HCT116 (cell line): ENCODE measurements around the gene FAM83F. TPM values are rescaled to one million over a fixed set of nuclear protein-coding genes. Genes with fewer than 3 reads are reported as not detected.

Experiments used
- ATAC-seq: fragments of 200-7000 bp; cut with Tn5 transposase; 2 replicates; pipeline ENCODE4 v1.9.1; 2020; ENCODE audit warnings: mild to moderate bottlenecking, moderate library complexity
- BruUV-seq: library from RNA; stranded (reverse); fragments of 400-500 nt; replicated peaks from 2 replicates; lab custom pipeline; 2021; lab: Mats Ljungman, UMichigan
- CTCF ChIA-PET: fragments of 300-600 bp; sonication (Branson Sonifier 250); formaldehyde crosslinking; loops from one replicate; lab custom pipeline; 2021; ENCODE audit warnings: antibody characterized with exemption; lab: Charles Lee
- POLR2A ChIA-PET: fragments of 300-600, 350-600 bp; sonication (Branson Sonifier 250); formaldehyde crosslinking; loops from one replicate; lab custom pipeline; 2021; ENCODE audit warnings: antibody characterized with exemption; lab: Charles Lee
- RAD21 ChIA-PET, 2 experiments: fragments of 300-600 bp; sonication (Branson Sonifier 250); formaldehyde crosslinking; loops; one replicate each; lab custom pipeline; 2023; ENCODE audit warnings: low total read pairs in 2 of 2; ENCODE audit not compliant: uncharacterized antibody in 2 of 2, unreplicated experiment in 2 of 2, low non-redundant PET in 1 of 2; lab: Charles Lee
- DNase-seq: peaks from one replicate; pipeline ENCODE4 v3.0.0-alpha.2; 2010; ENCODE audit warnings: low read depth, low spot score
- H2AFZ ChIP-seq: fragments of 200-600 bp; shearing (Covaris generic), sonication (generic); 2 replicates; pipeline ENCODE4 v1.6.1; 2017; ENCODE audit warnings: low read depth, mixed run types, mixed read lengths, antibody characterized with exemption, low read length; ENCODE audit not compliant: poor library complexity, severe bottlenecking
- H3K27ac ChIP-seq: 2 replicates; pipeline ENCODE4 v1.5.1; 2012; ENCODE audit warnings: low read depth, low read length
- H3K27me3 ChIP-seq: fragments of 200-600 bp; sonication (generic); 2 replicates; pipeline ENCODE4 v1.6.1; 2016; ENCODE audit warnings: mixed run types, low read length, mixed read lengths; ENCODE audit not compliant: insufficient read depth
- H3K36me3 ChIP-seq, 2 experiments: fragments of 200-500 bp in 1 of 2; fragments of 200-600 bp in 1 of 2; sonication (Bioruptor generic) in 1 of 2; sonication (generic) in 1 of 2; 2 replicates each; pipeline versions ENCODE4 v1.5.1 to v1.6.1; 2014 to 2016; ENCODE audit warnings: low read length in 2 of 2, inconsistent platforms in 1 of 2, mixed read lengths in 1 of 2, mixed run types in 1 of 2; ENCODE audit not compliant: insufficient read depth in 2 of 2, control insufficient read depth in 1 of 2
- H3K4me1 ChIP-seq, 2 experiments: fragments of 200-600 bp in 1 of 2; sonication (generic) in 1 of 2; 2 replicates each; pipeline versions ENCODE4 v1.5.1 to v1.6.1; 2012 to 2017; ENCODE audit warnings: low read length in 2 of 2, inconsistent platforms in 1 of 2, mild to moderate bottlenecking in 1 of 2, mixed read lengths in 1 of 2, mixed run types in 1 of 2, moderate library complexity in 1 of 2; ENCODE audit not compliant: insufficient read depth in 2 of 2, control insufficient read depth in 1 of 2
- H3K4me2 ChIP-seq: fragments of 200-600 bp; sonication (generic); 2 replicates; pipeline ENCODE4 v1.6.1; 2017; ENCODE audit warnings: mixed run types, low read length, mixed read lengths
- H3K4me3 ChIP-seq, 2 experiments: fragments of 200-600 bp in 1 of 2; sonication (generic) in 1 of 2; replicated peaks in 1 of 2; 2 replicates each; pipeline ENCODE4 v1.5.1; 2011 to 2016; ENCODE audit warnings: low read length in 2 of 2, control low read depth in 1 of 2, low read depth in 1 of 2, mild to moderate bottlenecking in 1 of 2, mixed read lengths in 1 of 2, mixed run types in 1 of 2
- H3K79me2 ChIP-seq: fragments of 200-600 bp; sonication (generic); 2 replicates; pipeline ENCODE4 v1.6.1; 2017; ENCODE audit warnings: mild to moderate bottlenecking, mixed run types, low read length, moderate library complexity, mixed read lengths; ENCODE audit not compliant: insufficient read depth
- H3K9ac ChIP-seq: fragments of 200-600 bp; sonication (generic); 2 replicates; pipeline ENCODE4 v1.6.1; 2016; ENCODE audit warnings: low read length, mixed read lengths
- H3K9me2 ChIP-seq: fragments of 200-600 bp; sonication (generic), shearing (Covaris generic); 2 replicates; pipeline ENCODE4 v1.6.1; 2017; ENCODE audit warnings: mixed run types, mild to moderate bottlenecking, moderate library complexity; ENCODE audit not compliant: insufficient read depth
- H3K9me3 ChIP-seq, 2 experiments: fragments of 200-500 bp in 1 of 2; fragments of 200-600 bp in 1 of 2; sonication (Bioruptor generic) in 1 of 2; sonication (generic) in 1 of 2; 2 replicates each; pipeline ENCODE4 v1.6.1; 2014 to 2017; ENCODE audit warnings: low read length in 2 of 2, mixed read lengths in 2 of 2, inconsistent platforms in 1 of 2, low read depth in 1 of 2, mild to moderate bottlenecking in 1 of 2, mixed run types in 1 of 2, moderate library complexity in 1 of 2; ENCODE audit not compliant: control insufficient read depth in 1 of 2, insufficient read depth in 1 of 2
- H4K20me1 ChIP-seq: fragments of 200-600 bp; sonication (generic), shearing (Covaris generic); 2 replicates; pipeline ENCODE4 v1.6.1; 2017; ENCODE audit warnings: mixed run types, mild to moderate bottlenecking, moderate library complexity; ENCODE audit not compliant: insufficient read depth
- ATF3 ChIP-seq: IDR thresholded peaks from 2 replicates; pipeline ENCODE4 v1.6.1; 2012
- CBX3 ChIP-seq: IDR thresholded peaks from 2 replicates; pipeline ENCODE4 v1.6.1; 2012; ENCODE audit warnings: low read depth
- CEBPB ChIP-seq: IDR thresholded peaks from 2 replicates; pipeline ENCODE4 v1.6.1; 2012; ENCODE audit warnings: low read depth
- CTCF ChIP-seq, 3 experiments: fragments of 200-600 bp in 1 of 3; sonication (generic) in 1 of 3; IDR thresholded peaks in 2 of 3; conservative IDR thresholded peaks in 1 of 3; 2 replicates each; pipeline ENCODE4 v1.5.1; 2012 to 2017; ENCODE audit warnings: low read depth in 2 of 3, low read length in 2 of 3, antibody characterized with exemption in 1 of 3, borderline replicate concordance in 1 of 3, control low read depth in 1 of 3, mild to moderate bottlenecking in 1 of 3, mixed read lengths in 1 of 3, mixed run types in 1 of 3, moderate library complexity in 1 of 3; ENCODE audit not compliant: insufficient read depth in 1 of 3
- EGR1 ChIP-seq: IDR thresholded peaks from 2 replicates; pipeline ENCODE4 v1.6.1; 2012; ENCODE audit warnings: low read depth
- EZH2phosphoT487 ChIP-seq: fragments of 200-600 bp; IDR thresholded peaks from 2 replicates; pipeline ENCODE4 v1.6.1; 2018; ENCODE audit warnings: antibody characterized with exemption, borderline replicate concordance
- FOSL1 ChIP-seq: IDR thresholded peaks from 2 replicates; pipeline ENCODE4 v1.6.1; 2012; ENCODE audit warnings: low read depth
- JUND ChIP-seq: IDR thresholded peaks from 2 replicates; pipeline ENCODE4 v1.6.1; 2012
- MAX ChIP-seq: IDR thresholded peaks from 2 replicates; pipeline ENCODE4 v1.6.1; 2012
- POLR2A ChIP-seq: IDR thresholded peaks from 2 replicates; pipeline ENCODE4 v1.7.0; 2011; ENCODE audit warnings: borderline replicate concordance; ENCODE audit not compliant: insufficient read depth, insufficient read length; ENCODE audit errors: extremely low read depth
- POLR2AphosphoS5 ChIP-seq: IDR thresholded peaks from 2 replicates; pipeline ENCODE4 v1.6.1; 2011; ENCODE audit warnings: mild to moderate bottlenecking, low read depth, low read length, moderate library complexity
- RAD21 ChIP-seq: IDR thresholded peaks from 2 replicates; pipeline ENCODE4 v1.6.1; 2012; ENCODE audit warnings: low read depth, mild to moderate bottlenecking
- REST ChIP-seq: IDR thresholded peaks from 2 replicates; pipeline ENCODE4 v1.6.1; 2012; ENCODE audit warnings: low read depth
- SP1 ChIP-seq: IDR thresholded peaks from 2 replicates; pipeline ENCODE4 v1.6.1; 2012; ENCODE audit warnings: low read depth
- SRF ChIP-seq: IDR thresholded peaks from 2 replicates; pipeline ENCODE4 v1.6.1; 2012; ENCODE audit warnings: low read depth
- TCF7L2 ChIP-seq: IDR thresholded peaks from 2 replicates; pipeline ENCODE4 v1.7.0; 2011; ENCODE audit warnings: borderline replicate concordance, inconsistent platforms; ENCODE audit not compliant: insufficient read depth, insufficient read length; ENCODE audit errors: extremely low read depth
- YY1 ChIP-seq: IDR thresholded peaks from 2 replicates; pipeline ENCODE4 v1.6.1; 2011; ENCODE audit warnings: low read length, low read depth, moderate library complexity, mild to moderate bottlenecking; ENCODE audit not compliant: insufficient replicate concordance; ENCODE audit errors: extremely low read depth
- ZBTB33 ChIP-seq: IDR thresholded peaks from 2 replicates; pipeline ENCODE4 v1.6.1; 2011; ENCODE audit warnings: mild to moderate bottlenecking, low read length, moderate library complexity; ENCODE audit not compliant: insufficient replicate concordance; ENCODE audit errors: extremely low read depth
- ZFX ChIP-seq: fragments of 450-650 bp; IDR thresholded peaks from 2 replicates; pipeline ENCODE4 v1.6.1; 2017
- ZNF274 ChIP-seq: fragments of 200-500 bp; sonication (Bioruptor generic); IDR thresholded peaks from 2 replicates; pipeline ENCODE4 v1.6.1; 2014; ENCODE audit warnings: mild to moderate bottlenecking, low read depth, low read length, inconsistent platforms
- intact Hi-C: fragments of 100-400 bp; cut with micrococcal nuclease; formaldehyde crosslinking; loops from 2 replicates; pipeline ENCODE4 v1.10.0; 2022
- total RNA-seq: library from RNA; stranded (reverse); gene quantifications from one replicate; pipeline ENCODE4 v1.2.1, GENCODE V29; 2021; ENCODE audit not compliant: unreplicated experiment

Gene FAM83F
- total RNA-seq, 1 experiment from 2014 or later: 24.5 TPM

- RAD21 ChIA-PET: no interaction called here
- Histone ChIP-seq H2AFZ (no peak overlapping the region), H4K20me1 (no peaks in the 10 kb centered on the region), H3K4me3 (no peak overlapping the region), H3K36me3 (no peaks in the 10 kb centered on the region), H3K79me2 (no peaks in the 10 kb centered on the region), H3K4me2 (no peak overlapping the region), H3K27me3 (peaks cover 30% of the 10 kb centered on the region; the same call in 1 of the 2 replicates), H3K9me2 (no peaks in the 10 kb centered on the region), H3K9me3 (no peaks in the 10 kb centered on the region), H3K27ac (no peak overlapping the region), H3K4me1 (no peaks in the 10 kb centered on the region), H3K9ac (no peak overlapping the region)
- intact Hi-C loops: no loop called here
- ATAC-seq: no peak
- no TSS peak for BruUV-seq
- CTCF ChIA-PET: no interaction called here
- no peak for DNase-seq
- POLR2A ChIA-PET: no interaction called here
- TF ChIP-seq TCF7L2: no peak
- TF ChIP-seq CBX3: no peak
- no peak for TF ChIP-seq YY1
- TF ChIP-seq EGR1: no peak
- TF ChIP-seq MAX: no peak
- no peak for TF ChIP-seq POLR2AphosphoS5
- no peak for TF ChIP-seq CTCF (IDR thresholded peaks at IDR 0.05 in 2 of 3, conservative IDR thresholded peaks at IDR 0.05 in 1 of 3; ENCODE audit: borderline replicate concordance in 1 of 3, insufficient read depth in 1 of 3, low read depth in 2 of 3, low read length in 2 of 3)
- TF ChIP-seq SP1: no peak
- no peak for TF ChIP-seq ATF3
- no peak for TF ChIP-seq RAD21
- no peak for TF ChIP-seq ZNF274
- TF ChIP-seq REST: no peak
- TF ChIP-seq ZBTB33: no peak
- no peak for TF ChIP-seq JUND
- TF ChIP-seq SRF: no peak
- TF ChIP-seq ZFX: no peak
- TF ChIP-seq CEBPB: no peak
- no peak for TF ChIP-seq FOSL1
- no peak for TF ChIP-seq POLR2A
- TF ChIP-seq EZH2phosphoT487: no peak
Observed at GRCh38 chr22:39980596-39980995, 14.2 kb upstream of the FAM83F start.
